OCI-LY3 (cell line): ENCODE data around the gene SNAP25.

Experiments
- EZH2phosphoT487 ChIP-seq: fragments of 200-600 bp; shearing (Covaris generic); IDR thresholded peaks from 2 replicates; pipeline ENCODE4 v1.6.1; 2018; ENCODE audit warnings: antibody characterized with exemption, mixed run types, low read depth
- TF ChIP-seq, protein P1 (sequence below): fragments of 200-600, 300-600 bp; sonication (generic); IDR thresholded peaks from 2 replicates; pipeline ENCODE4 v1.5.1; 2014; ENCODE audit warnings: antibody characterized with exemption, low read length, low read depth

GRCh38 chr20:10349118-10349517, 130.5 kb downstream of the SNAP25 start:
- TF ChIP-seq, protein P1, sequence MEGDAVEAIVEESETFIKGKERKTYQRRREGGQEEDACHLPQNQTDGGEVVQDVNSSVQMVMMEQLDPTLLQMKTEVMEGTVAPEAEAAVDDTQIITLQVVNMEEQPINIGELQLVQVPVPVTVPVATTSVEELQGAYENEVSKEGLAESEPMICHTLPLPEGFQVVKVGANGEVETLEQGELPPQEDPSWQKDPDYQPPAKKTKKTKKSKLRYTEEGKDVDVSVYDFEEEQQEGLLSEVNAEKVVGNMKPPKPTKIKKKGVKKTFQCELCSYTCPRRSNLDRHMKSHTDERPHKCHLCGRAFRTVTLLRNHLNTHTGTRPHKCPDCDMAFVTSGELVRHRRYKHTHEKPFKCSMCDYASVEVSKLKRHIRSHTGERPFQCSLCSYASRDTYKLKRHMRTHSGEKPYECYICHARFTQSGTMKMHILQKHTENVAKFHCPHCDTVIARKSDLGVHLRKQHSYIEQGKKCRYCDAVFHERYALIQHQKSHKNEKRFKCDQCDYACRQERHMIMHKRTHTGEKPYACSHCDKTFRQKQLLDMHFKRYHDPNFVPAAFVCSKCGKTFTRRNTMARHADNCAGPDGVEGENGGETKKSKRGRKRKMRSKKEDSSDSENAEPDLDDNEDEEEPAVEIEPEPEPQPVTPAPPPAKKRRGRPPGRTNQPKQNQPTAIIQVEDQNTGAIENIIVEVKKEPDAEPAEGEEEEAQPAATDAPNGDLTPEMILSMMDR: no peak
- TF ChIP-seq EZH2phosphoT487: no peak
